ENCODE measurements around the gene ZSCAN30. TPM values are rescaled to one million over a fixed set of nuclear protein-coding genes. Genes with fewer than 3 reads are reported as not detected.

Gene ZSCAN30
- total and polyA plus RNA-seq, 9 of the 15 experiments (the other 6 are each of a cell fraction or from before 2014, with no cell fraction given), result 4.6 to 13.6 (median 10.8) TPM

DNA sequence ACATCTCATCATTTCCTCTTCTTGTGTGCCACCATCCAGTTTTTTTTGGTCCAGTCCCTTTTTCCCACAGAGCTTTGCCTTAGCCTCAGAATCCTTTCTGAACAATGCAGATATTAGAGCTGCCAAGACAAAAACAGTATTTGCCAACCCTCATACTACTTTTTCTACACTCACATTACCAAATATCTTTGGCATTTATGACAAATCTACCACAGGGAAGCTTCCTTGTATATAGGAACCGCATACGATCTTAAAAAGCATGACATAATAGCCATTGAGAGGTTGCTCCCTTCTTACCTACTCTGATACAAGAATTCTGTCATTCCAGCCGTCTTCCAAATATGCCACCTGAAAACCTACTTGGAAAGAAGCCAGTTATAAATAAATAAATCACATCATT, 44.8 kb upstream of the ZSCAN30 start (continued):
- TF ChIP-seq, protein P1, sequence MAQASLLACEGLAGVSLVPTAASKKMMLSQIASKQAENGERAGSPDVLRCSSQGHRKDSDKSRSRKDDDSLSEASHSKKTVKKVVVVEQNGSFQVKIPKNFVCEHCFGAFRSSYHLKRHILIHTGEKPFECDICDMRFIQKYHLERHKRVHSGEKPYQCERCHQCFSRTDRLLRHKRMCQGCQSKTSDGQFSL (CRISPR knock-in tag; IDR thresholded peaks at IDR 0.05), result no peak
- TF ChIP-seq, protein P1 (tag; IDR thresholded peaks at IDR 0.05), result no peak
- TF ChIP-seq, protein P2, sequence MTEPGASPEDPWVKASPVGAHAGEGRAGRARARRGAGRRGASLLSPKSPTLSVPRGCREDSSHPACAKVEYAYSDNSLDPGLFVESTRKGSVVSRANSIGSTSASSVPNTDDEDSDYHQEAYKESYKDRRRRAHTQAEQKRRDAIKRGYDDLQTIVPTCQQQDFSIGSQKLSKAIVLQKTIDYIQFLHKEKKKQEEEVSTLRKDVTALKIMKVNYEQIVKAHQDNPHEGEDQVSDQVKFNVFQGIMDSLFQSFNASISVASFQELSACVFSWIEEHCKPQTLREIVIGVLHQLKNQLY (CRISPR knock-in tag; conservative IDR thresholded peaks at IDR 0.05), result no peak
- TF ChIP-seq, protein P3, sequence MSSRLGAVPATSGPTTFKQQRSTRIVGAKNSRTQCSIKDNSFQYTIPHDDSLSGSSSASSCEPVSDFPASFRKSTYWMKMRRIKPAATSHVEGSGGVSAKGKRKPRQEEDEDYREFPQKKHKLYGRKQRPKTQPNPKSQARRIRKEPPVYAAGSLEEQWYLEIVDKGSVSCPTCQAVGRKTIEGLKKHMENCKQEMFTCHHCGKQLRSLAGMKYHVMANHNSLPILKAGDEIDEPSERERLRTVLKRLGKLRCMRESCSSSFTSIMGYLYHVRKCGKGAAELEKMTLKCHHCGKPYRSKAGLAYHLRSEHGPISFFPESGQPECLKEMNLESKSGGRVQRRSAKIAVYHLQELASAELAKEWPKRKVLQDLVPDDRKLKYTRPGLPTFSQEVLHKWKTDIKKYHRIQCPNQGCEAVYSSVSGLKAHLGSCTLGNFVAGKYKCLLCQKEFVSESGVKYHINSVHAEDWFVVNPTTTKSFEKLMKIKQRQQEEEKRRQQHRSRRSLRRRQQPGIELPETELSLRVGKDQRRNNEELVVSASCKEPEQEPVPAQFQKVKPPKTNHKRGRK (tag; IDR thresholded peaks at IDR 0.05), result no peak

DNA sequence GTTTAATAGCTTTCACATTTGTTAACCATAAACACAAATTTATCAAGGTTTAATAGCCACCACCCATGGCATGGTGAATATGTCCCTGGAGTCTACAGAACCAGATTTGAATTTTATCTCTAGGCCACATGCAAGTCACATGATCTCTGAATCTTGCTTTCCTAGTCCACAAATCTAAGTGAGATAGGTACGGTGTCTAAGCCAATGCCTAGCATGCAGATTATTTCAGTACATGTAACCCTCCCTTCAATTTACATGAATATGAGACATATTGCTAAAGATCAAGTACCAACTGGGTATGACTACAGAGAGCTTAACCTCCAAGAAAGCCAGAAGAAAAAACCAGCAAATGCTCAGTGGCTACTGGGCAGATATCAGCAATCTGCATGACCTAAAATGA, 44.2 kb upstream of the ZSCAN30 start:
- DNase-seq (ENCODE audit: extremely low read depth in 1 of 4, low spot score in 3 of 4) (no peak), FAIRE-seq (no peak), ATAC-seq (peak; percentile 5; the same call in 1 of the 3 replicates)
- H3K36me3 ChIP-seq (ENCODE audit: control insufficient read depth, insufficient read depth, low read length), result peaks cover 72% of the 10 kb centered on the region
- H3K27me3 ChIP-seq (ENCODE audit: control insufficient read depth in 2 of 2, insufficient read depth in 2 of 2, low read length in 2 of 2), result no peaks in the 10 kb centered on the region
- no peak overlapping the region for H3K9ac ChIP-seq (ENCODE audit: insufficient read depth in 1 of 2, low read depth in 2 of 2, low read length in 2 of 2)
- BruUV-seq (replicated peaks), result no TSS peak
- intact Hi-C loops (cut with micrococcal nuclease) (no loop called here), in situ Hi-C loops (cut with MboI) (no loop called here)
- H4K20me1 ChIP-seq (replicated peaks; ENCODE audit: control insufficient read depth, insufficient read depth, low read length), result no peaks in the 10 kb centered on the region
- 79% methylated on average over 1 of the region's 1 CpG for WGBS (ENCODE audit: insufficient coverage, low coverage, missing lambda C conversion rate)
- no peak overlapping the region for H3K4me3 ChIP-seq
- H3K4me2 ChIP-seq (ENCODE audit: insufficient read depth, low read length), result no peak overlapping the region
- no peaks in the 10 kb centered on the region for H3K9me1 ChIP-seq (ENCODE audit: control insufficient read depth, insufficient read depth, low read length)
- H3K79me2 ChIP-seq (ENCODE audit: control insufficient read depth, insufficient read depth, low read length), result peaks cover 30% of the 10 kb centered on the region; the same call in 2 of the 3 replicates
- no peaks in the 10 kb centered on the region for H3K4me1 ChIP-seq (replicated peaks in 1 of 2; ENCODE audit: control insufficient read depth in 2 of 2, insufficient read depth in 2 of 2, low read length in 2 of 2)
- H2AFZ ChIP-seq (ENCODE audit: low read depth, low read length), result no peak overlapping the region
- no peak overlapping the region for H3K27ac ChIP-seq (ENCODE audit: extremely low read depth, low read depth, low read length)
- POLR2A ChIA-PET, result interaction anchor here (0.7 to 1.2 kb wide), 4 partner anchors 12 to 655 kb away, joined by 3 to 5 read pairs (median 4); no protein-coding TSS in a partner anchor
- CTCF ChIA-PET (ENCODE audit: low intra/inter-chr PET ratio), result no interaction called here
- no peaks in the 10 kb centered on the region for H3K9me3 ChIP-seq (replicated peaks; ENCODE audit: control insufficient read depth, insufficient read depth, low read depth, low read length)
- TF ChIP-seq RAD51 (IDR thresholded peaks at IDR 0.05; ENCODE audit: borderline replicate concordance, low read depth), result peak; percentile 41; the same call in 1 of the 2 replicates
- no peak for TF ChIP-seq SRF (CRISPR knock-in tag; IDR thresholded peaks at IDR 0.05)
- TF ChIP-seq POLR2H (tag; IDR thresholded peaks at IDR 0.05; ENCODE audit: low read depth), result no peak
- TF ChIP-seq, protein P4, sequence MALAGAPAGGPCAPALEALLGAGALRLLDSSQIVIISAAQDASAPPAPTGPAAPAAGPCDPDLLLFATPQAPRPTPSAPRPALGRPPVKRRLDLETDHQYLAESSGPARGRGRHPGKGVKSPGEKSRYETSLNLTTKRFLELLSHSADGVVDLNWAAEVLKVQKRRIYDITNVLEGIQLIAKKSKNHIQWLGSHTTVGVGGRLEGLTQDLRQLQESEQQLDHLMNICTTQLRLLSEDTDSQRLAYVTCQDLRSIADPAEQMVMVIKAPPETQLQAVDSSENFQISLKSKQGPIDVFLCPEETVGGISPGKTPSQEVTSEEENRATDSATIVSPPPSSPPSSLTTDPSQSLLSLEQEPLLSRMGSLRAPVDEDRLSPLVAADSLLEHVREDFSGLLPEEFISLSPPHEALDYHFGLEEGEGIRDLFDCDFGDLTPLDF (CRISPR knock-in tag; IDR thresholded peaks at IDR 0.05), result no peak
- TF ChIP-seq, protein P5, sequence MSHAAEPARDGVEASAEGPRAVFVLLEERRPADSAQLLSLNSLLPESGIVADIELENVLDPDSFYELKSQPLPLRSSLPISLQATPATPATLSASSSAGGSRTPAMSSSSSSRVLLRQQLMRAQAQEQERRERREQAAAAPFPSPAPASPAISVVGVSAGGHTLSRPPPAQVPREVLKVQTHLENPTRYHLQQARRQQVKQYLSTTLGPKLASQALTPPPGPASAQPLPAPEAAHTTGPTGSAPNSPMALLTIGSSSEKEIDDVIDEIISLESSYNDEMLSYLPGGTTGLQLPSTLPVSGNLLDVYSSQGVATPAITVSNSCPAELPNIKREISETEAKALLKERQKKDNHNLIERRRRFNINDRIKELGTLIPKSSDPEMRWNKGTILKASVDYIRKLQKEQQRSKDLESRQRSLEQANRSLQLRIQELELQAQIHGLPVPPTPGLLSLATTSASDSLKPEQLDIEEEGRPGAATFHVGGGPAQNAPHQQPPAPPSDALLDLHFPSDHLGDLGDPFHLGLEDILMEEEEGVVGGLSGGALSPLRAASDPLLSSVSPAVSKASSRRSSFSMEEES (CRISPR knock-in tag; IDR thresholded peaks at IDR 0.05), result peak; percentile 88
- TF ChIP-seq MBD2 (IDR thresholded peaks at IDR 0.05; ENCODE audit: borderline replicate concordance, low read depth), result no peak
- TF ChIP-seq, protein P6, sequence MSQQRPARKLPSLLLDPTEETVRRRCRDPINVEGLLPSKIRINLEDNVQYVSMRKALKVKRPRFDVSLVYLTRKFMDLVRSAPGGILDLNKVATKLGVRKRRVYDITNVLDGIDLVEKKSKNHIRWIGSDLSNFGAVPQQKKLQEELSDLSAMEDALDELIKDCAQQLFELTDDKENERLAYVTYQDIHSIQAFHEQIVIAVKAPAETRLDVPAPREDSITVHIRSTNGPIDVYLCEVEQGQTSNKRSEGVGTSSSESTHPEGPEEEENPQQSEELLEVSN (IDR thresholded peaks at IDR 0.05; ENCODE audit: borderline replicate concordance in 1 of 2, extremely low read depth in 1 of 2, insufficient read depth in 1 of 2, insufficient read length in 1 of 2, low read depth in 1 of 2, low read length in 1 of 2, poor library complexity in 1 of 2, severe bottlenecking in 1 of 2), result no peak
- no peak for TF ChIP-seq ZNF79 (CRISPR knock-in tag; IDR thresholded peaks at IDR 0.05; ENCODE audit: low read depth)

All from K562 (cell line).